HepG2 (cell line): ENCODE results near the gene ATL2. TPM values are rescaled to one million over a fixed set of nuclear protein-coding genes. Genes with fewer than 3 reads are reported as not detected.
"Not testable (repeated sequence)": the region's sequence is repeated elsewhere in the genome, so short reads cannot be mapped to it uniquely, and the experiment has no call there.

ENCODE experiments used
- ATAC-seq: fragments of 200-7000 bp; cut with Tn5 transposase; 3 replicates; pipeline ENCODE4 v1.9.1; 2020; ENCODE audit warnings: mild to moderate bottlenecking, moderate library complexity
- BruUV-seq: library from RNA; stranded (reverse); fragments of 400-500 nt; replicated peaks from 2 replicates; lab custom pipeline; 2021; lab: Mats Ljungman, UMichigan
- CTCF ChIA-PET: fragments of 300-600 bp; formaldehyde crosslinking; extraction: SDS; loops from one replicate; lab custom pipeline; 2021; ENCODE audit warnings: low total read pairs, inconsistent platforms, low intra/inter-chr PET ratio; lab: Yijun Ruan, JAX
- POLR2A ChIA-PET: fragments of 350-600 bp; sonication (Branson Sonifier 250); formaldehyde crosslinking; loops from one replicate; lab custom pipeline; 2020; ENCODE audit warnings: antibody characterized with exemption, inconsistent platforms; lab: Yijun Ruan, JAX
- DNase-seq: peaks from one replicate; pipeline ENCODE4 v3.0.0-alpha.2; 2015; ENCODE audit warnings: low spot score
- FAIRE-seq: peaks from 3 replicates; lab custom pipeline; 2011; peaks lifted over from hg19 to GRCh38; lab: Jason Lieb, UNC
- H2AFZ ChIP-seq: one replicate; pipeline ENCODE4 v1.6.1; 2011; ENCODE audit warnings: low read length, inconsistent platforms
- H3K27ac ChIP-seq: fragments of 300-600 bp; 3 replicates; pipeline ENCODE4 v1.8.0; 2011; ENCODE audit warnings: mixed run types, mild to moderate bottlenecking, mixed read lengths, low read length, inconsistent platforms; ENCODE audit not compliant: insufficient read depth; ENCODE audit errors: extremely low read length
- H3K27me3 ChIP-seq, 2 experiments: fragments of 200-600 bp in 1 of 2; 2 replicates in 1 of 2; 3 replicates in 1 of 2; pipeline versions ENCODE4 v1.6.0 to v1.8.0; 2011; ENCODE audit warnings: low read length in 2 of 2, mild to moderate bottlenecking in 2 of 2, moderate library complexity in 2 of 2, inconsistent platforms in 1 of 2; ENCODE audit not compliant: insufficient read depth in 2 of 2, control insufficient read depth in 1 of 2
- H3K36me3 ChIP-seq, 2 experiments: fragments of 200-600 bp in 1 of 2; replicated peaks in 1 of 2; 2 replicates in 1 of 2; 3 replicates in 1 of 2; pipeline versions ENCODE4 v1.5.1 to v1.8.0; 2011; ENCODE audit warnings: low read length in 2 of 2, inconsistent platforms in 1 of 2; ENCODE audit not compliant: insufficient read depth in 2 of 2, control insufficient read depth in 1 of 2
- H3K4me1 ChIP-seq: 2 replicates; pipeline ENCODE4 v1.5.1; 2012; ENCODE audit warnings: low read length, inconsistent platforms; ENCODE audit not compliant: insufficient read depth
- H3K4me2 ChIP-seq: 2 replicates; pipeline ENCODE4 v1.6.0; 2011; ENCODE audit warnings: low read depth, low read length, inconsistent platforms
- H3K4me3 ChIP-seq, 3 experiments: fragments of 200-600 bp in 1 of 3; sonication (generic), shearing (Covaris generic) in 1 of 3; replicated peaks in 1 of 3; 2 replicates each; pipeline ENCODE4 v1.5.1; 2011 to 2016; ENCODE audit warnings: low read length in 3 of 3, inconsistent platforms in 2 of 3, low read depth in 2 of 3, mild to moderate bottlenecking in 2 of 3, control low read depth in 1 of 3, mixed read lengths in 1 of 3; ENCODE audit not compliant: insufficient read depth in 1 of 3
- H3K79me2 ChIP-seq: one replicate; pipeline ENCODE4 v1.6.1; 2011; ENCODE audit warnings: low read length, inconsistent platforms; ENCODE audit not compliant: insufficient read depth
- H3K9ac ChIP-seq: 2 replicates; pipeline ENCODE4 v1.6.0; 2011; ENCODE audit warnings: mild to moderate bottlenecking, low read depth, low read length, inconsistent platforms; ENCODE audit not compliant: insufficient read depth
- H3K9me3 ChIP-seq: 2 replicates; pipeline ENCODE4 v1.5.1; 2012; ENCODE audit warnings: mild to moderate bottlenecking, low read length
- H4K20me1 ChIP-seq: 2 replicates; pipeline ENCODE4 v1.6.0; 2011; ENCODE audit warnings: inconsistent platforms, mild to moderate bottlenecking, low read length, moderate library complexity; ENCODE audit not compliant: insufficient read depth
- ADNP ChIP-seq: sonication (generic); formaldehyde crosslinking; IDR thresholded peaks from 2 replicates; pipeline ENCODE4 v1.4.0; 2020; ENCODE audit warnings: missing genetic modification reagents
- EEA1 ChIP-seq: sonication (generic); formaldehyde crosslinking; IDR thresholded peaks from 2 replicates; pipeline ENCODE4 v1.5.1; 2020; ENCODE audit warnings: mild to moderate bottlenecking, missing genetic modification reagents, borderline replicate concordance
- FOXA1 ChIP-seq, 2 experiments: fragments of 450-650 bp in 1 of 2; sonication (generic) in 1 of 2; formaldehyde crosslinking in 1 of 2; IDR thresholded peaks; 2 replicates each; pipeline versions ENCODE4 v1.4.0 to v1.6.1; 2016 to 2020; ENCODE audit warnings: missing genetic modification reagents in 1 of 2
- MTERF4 ChIP-seq: sonication (generic); formaldehyde crosslinking; IDR thresholded peaks from 2 replicates; pipeline ENCODE4 v1.8.0; 2023; ENCODE audit warnings: mild to moderate bottlenecking, missing genetic modification reagents
- PAX8 ChIP-seq: sonication (generic); formaldehyde crosslinking; IDR thresholded peaks from 2 replicates; pipeline ENCODE4 v1.8.0; 2022; ENCODE audit warnings: mild to moderate bottlenecking, missing genetic modification reagents, borderline replicate concordance
- SMAD3 ChIP-seq: sonication (generic); formaldehyde crosslinking; IDR thresholded peaks from 2 replicates; pipeline ENCODE4 v1.4.0; 2020; ENCODE audit warnings: missing genetic modification reagents
- SMYD3 ChIP-seq: sonication (generic); formaldehyde crosslinking; IDR thresholded peaks from 2 replicates; pipeline ENCODE4 v1.8.1; 2023; ENCODE audit warnings: mild to moderate bottlenecking, missing genetic modification reagents
- TAF1 ChIP-seq: sonication (generic); formaldehyde crosslinking; IDR thresholded peaks from 2 replicates; pipeline ENCODE4 v1.4.0; 2020; ENCODE audit warnings: missing genetic modification reagents
- TBL1XR1 ChIP-seq: fragments of 150-350 bp; IDR thresholded peaks from 2 replicates; pipeline ENCODE4 v1.6.1; 2014; ENCODE audit warnings: borderline replicate concordance, low read length; ENCODE audit not compliant: partially characterized antibody
- TP53 ChIP-seq: sonication (generic); formaldehyde crosslinking; conservative IDR thresholded peaks from 2 replicates; pipeline ENCODE4 v1.4.0; 2020; ENCODE audit warnings: missing genetic modification reagents
- ZFP1 ChIP-seq: IDR thresholded peaks from 2 replicates; pipeline ENCODE4 v1.6.1; 2016
- ZNF205 ChIP-seq: IDR thresholded peaks from 2 replicates; pipeline ENCODE4 v1.6.1; 2018; ENCODE audit warnings: missing biosample characterization, missing genetic modification reagents
- ZNF317 ChIP-seq: sonication (generic); formaldehyde crosslinking; IDR thresholded peaks from 2 replicates; pipeline ENCODE4 v1.5.0; 2020; ENCODE audit warnings: mild to moderate bottlenecking, missing genetic modification reagents
- ZNF563 ChIP-seq: sonication (generic); formaldehyde crosslinking; IDR thresholded peaks from 2 replicates; pipeline ENCODE4 v1.8.0; 2022; ENCODE audit warnings: mild to moderate bottlenecking, moderate library complexity, missing genetic modification reagents
- ZNF776 ChIP-seq: sonication (generic); formaldehyde crosslinking; IDR thresholded peaks from 2 replicates; pipeline ENCODE4 v1.4.0; 2020; ENCODE audit warnings: mild to moderate bottlenecking, missing genetic modification reagents
- ZNF777 ChIP-seq: sonication (generic); formaldehyde crosslinking; IDR thresholded peaks from 2 replicates; pipeline ENCODE4 v1.4.0; 2020; ENCODE audit warnings: missing genetic modification reagents
- ZNF850 ChIP-seq: sonication (generic); formaldehyde crosslinking; conservative IDR thresholded peaks from 2 replicates; pipeline ENCODE4 v1.9.0; 2021; ENCODE audit warnings: mild to moderate bottlenecking, missing genetic modification reagents
- WGBS: methylation state at CpG from one replicate; pipeline ENCODE4 v1.1.6; 2017; ENCODE audit warnings: low lambda C conversion rate; 5-methylcytosine and 5-hydroxymethylcytosine counted together
- in situ Hi-C: cut with HindIII; loops from 2 replicates; pipeline ENCODE4 v1.10.0; 2017; ENCODE audit warnings: low pct_unique_long_range_greater_than_20kb; ENCODE audit not compliant: extremely low pct_ligation_motif_present
- intact Hi-C: fragments of 100-400 bp; cut with micrococcal nuclease; formaldehyde crosslinking; loops from one replicate; pipeline ENCODE4 v1.10.0; 2022; ENCODE audit not compliant: unreplicated experiment
- polyA plus RNA-seq, 8 experiments: library from polyadenylated mRNA; depleted of rRNA in 3 of 8; stranded (reverse) in 7 of 8; unstranded in 1 of 8; fragments of >200 nt; fragmentation: Illumina TruSeq in 4 of 8; extraction: Trizol in 4 of 8; gene quantifications; 2 replicates each; pipeline versions ENCODE4 v1.2.1 to v1.2.3, GENCODE V29; 2011 to 2016; ENCODE audit warnings: low read depth in 4 of 8, missing spikeins in 1 of 8, mixed read lengths in 1 of 8; ENCODE audit not compliant: insufficient read depth in 1 of 8
- total RNA-seq, 5 experiments: library from RNA; depleted of rRNA; stranded (reverse); fragments of >200 nt; fragmentation: Illumina TruSeq; extraction: Trizol; gene quantifications; 2 replicates each; pipeline ENCODE4 v1.2.3, GENCODE V29; 2016; ENCODE audit warnings: low read depth in 1 of 5

ATL2 gene
- total and polyA plus RNA-seq, 2 of the 13 experiments (the other 11 are each of a cell fraction or from before 2014, with no cell fraction given): 56.5 to 119 TPM

GRCh38 chr2:38279201-38279600 is 97.9 kb downstream of the ATL2 start (continued):
- no peak for TF ChIP-seq ADNP (CRISPR knock-in tag)
- no peak for TF ChIP-seq PAX8 (CRISPR knock-in tag)
- TF ChIP-seq ZNF205 (CRISPR knock-in tag): no peak
- TF ChIP-seq SMAD3 (CRISPR knock-in tag): no peak

DNA sequence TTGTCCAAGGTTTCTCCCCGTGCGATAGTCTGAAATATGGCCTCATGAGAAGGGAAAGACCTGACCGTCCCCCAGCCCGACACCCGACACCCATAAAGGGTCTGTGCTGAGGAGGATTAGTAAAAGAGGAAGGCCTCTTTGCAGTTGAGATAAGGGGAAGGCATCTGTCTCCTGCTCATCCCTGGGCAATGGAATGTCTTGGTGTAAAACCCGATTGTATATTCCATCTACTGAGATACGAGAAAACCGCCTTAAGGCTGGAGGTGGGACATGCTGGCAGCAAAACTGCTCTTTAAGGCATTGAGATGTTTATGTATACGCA is 99.0 kb downstream of the ATL2 start:
- H3K4me3 ChIP-seq, H2AFZ ChIP-seq, H3K27ac ChIP-seq, POLR2A ChIA-PET, H3K9me3 ChIP-seq, BruUV-seq, H3K36me3 ChIP-seq, FAIRE-seq, H3K27me3 ChIP-seq, H4K20me1 ChIP-seq, H3K9ac ChIP-seq, H3K79me2 ChIP-seq, DNase-seq, ATAC-seq, CTCF ChIA-PET: not testable (repeated sequence)
- Histone ChIP-seq H3K4me2 (peak overlapping the region; percentile 53), H3K4me1 (peaks cover 21% of the 10 kb centered on the region)
- in situ Hi-C loops: loop anchor here (5.0 kb wide), 1 partner anchor 381 kb away; no protein-coding TSS in a partner anchor
- intact Hi-C loops: loop anchor here (5.0 kb wide), 1 partner anchor 401 kb away; no protein-coding TSS in a partner anchor
- WGBS: 36% methylated on average over 9 of the region's 9 CpGs

DNA sequence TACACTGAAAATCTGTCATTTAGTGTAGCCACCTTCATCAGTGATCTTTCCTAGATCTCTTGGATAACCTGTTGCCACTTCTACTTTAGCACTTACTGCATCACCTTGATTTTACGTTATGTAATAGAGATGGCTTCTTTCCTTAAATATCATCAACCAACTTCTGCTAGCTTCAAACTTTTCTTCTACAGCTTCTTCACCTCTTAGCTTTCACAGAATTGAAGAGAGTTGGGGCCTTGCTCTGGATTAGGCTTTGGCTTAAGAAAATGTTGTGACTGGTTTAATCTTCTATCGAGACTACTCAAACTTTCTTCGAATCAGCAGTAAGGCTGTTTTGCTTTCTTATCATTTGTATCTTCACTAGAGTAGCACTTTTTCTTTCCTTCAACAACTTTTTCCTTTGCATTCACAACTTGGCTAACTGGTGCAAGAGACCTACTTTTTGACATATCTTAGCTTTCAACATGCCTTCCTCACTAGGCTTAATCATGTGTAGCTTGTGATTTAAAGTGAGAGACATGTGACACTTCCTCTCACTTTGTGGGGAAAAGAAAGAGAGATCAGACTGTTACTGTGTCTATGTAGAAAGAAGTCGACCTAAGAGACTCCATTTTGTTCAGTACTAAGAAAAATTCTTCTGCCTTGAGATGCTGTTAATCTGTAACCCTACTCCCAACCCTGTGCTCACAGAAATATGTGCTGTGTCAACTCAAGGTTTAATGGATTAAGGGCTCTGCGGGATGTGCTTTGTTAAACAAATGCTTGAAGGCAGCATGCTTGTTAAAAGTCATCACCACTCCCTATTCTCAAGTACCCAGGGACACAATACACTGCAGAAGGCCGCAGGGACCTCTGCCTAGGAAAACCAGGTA is 99.6 kb downstream of the ATL2 start:
- peak; percentile 79 for FAIRE-seq
- 35% methylated on average over 6 of the region's 6 CpGs for WGBS
- Histone ChIP-seq H3K4me2 (peak overlapping the region; percentile 53), H3K79me2 (no peaks in the 10 kb centered on the region), H3K9me3 (no peaks in the 10 kb centered on the region), H3K4me1 (peaks cover 21% of the 10 kb centered on the region), H3K27ac (no peak overlapping the region), H3K36me3 (no peaks in the 10 kb centered on the region), H3K9ac (no peak overlapping the region), H2AFZ (no peak overlapping the region), H4K20me1 (no peaks in the 10 kb centered on the region), H3K4me3 (no peak overlapping the region), H3K27me3 (no peaks in the 10 kb centered on the region; a peak in 1 of 5 replicates)
- ATAC-seq: peak; percentile 59
- ChIA-PET POLR2A (no interaction called here), CTCF (no interaction called here)
- in situ Hi-C loops (loop anchor here (5.0 kb wide), 1 partner anchor 380 kb away; no protein-coding TSS in a partner anchor), intact Hi-C loops (loop anchor here (5.0 kb wide), 1 partner anchor 400 kb away; no protein-coding TSS in a partner anchor)
- DNase-seq: peak; percentile 68
- BruUV-seq: no TSS peak
- TF ChIP-seq ZNF563: no peak
- no peak for TF ChIP-seq ZNF850 (CRISPR knock-in tag)
- TF ChIP-seq ZNF776 (CRISPR knock-in tag): no peak
- TF ChIP-seq TAF1: no peak
- no peak for TF ChIP-seq ZFP1 (CRISPR knock-in tag)
- no peak for TF ChIP-seq SMYD3 (CRISPR knock-in tag)
- TF ChIP-seq EEA1 (CRISPR knock-in tag): no peak
- TF ChIP-seq ZNF317: no peak
- no peak for TF ChIP-seq TP53 (CRISPR knock-in tag)
- TF ChIP-seq FOXA1 (IDR thresholded peaks at IDR 0.05): no peak
- peak; percentile 42; the same call in 1 of the 2 replicates for TF ChIP-seq FOXA1 (CRISPR knock-in tag; IDR thresholded peaks at IDR 0.05)
- no peak for TF ChIP-seq MTERF4 (CRISPR knock-in tag)
- no peak for TF ChIP-seq ZNF777 (CRISPR knock-in tag)
- TF ChIP-seq TBL1XR1: no peak
